ENCODE measurements around the gene SYNDIG1L.

GRCh38 chr14:74403619-74404417 is 22.2 kb downstream of the SYNDIG1L start:
- no peak for TF ChIP-seq POLR2A (IDR thresholded peaks at IDR 0.05; ENCODE audit: low read depth, low read length)
- no peak for TF ChIP-seq CTCF (IDR thresholded peaks at IDR 0.05; ENCODE audit: extremely low read depth in 1 of 2, insufficient read depth in 1 of 2, low read depth in 1 of 2, low read length in 2 of 2)
- no peak for TF ChIP-seq MAX (IDR thresholded peaks at IDR 0.05; ENCODE audit: insufficient read depth, insufficient read length)
- no peak for TF ChIP-seq EZH2 (IDR thresholded peaks at IDR 0.05; ENCODE audit: borderline replicate concordance, low read depth, low read length, severe bottlenecking)
- TF ChIP-seq GATA2 (IDR thresholded peaks at IDR 0.05; ENCODE audit: insufficient read depth, insufficient read length, low read depth, low read length) = no peak
- no peak for TF ChIP-seq POLR2AphosphoS5 (IDR thresholded peaks at IDR 0.05; ENCODE audit: insufficient read depth, low read depth, low read length)
- TF ChIP-seq FOS (IDR thresholded peaks at IDR 0.05; ENCODE audit: borderline replicate concordance, insufficient read depth, low read length) = no peak
- no peak for TF ChIP-seq MYC (IDR thresholded peaks at IDR 0.05; ENCODE audit: low read depth, low read length)
